GM12874 (cell line): ENCODE measurements around the gene GNG4.

Source experiments
- TF ChIP-seq, protein P1 (sequence below): IDR thresholded peaks from 2 replicates; pipeline ENCODE4 v1.5.1; 2011; ENCODE audit warnings: low read depth, mild to moderate bottlenecking, control low read depth, low read length, moderate library complexity; ENCODE audit not compliant: insufficient read depth

The GNG4 gene

GRCh38 chr1:235649368-235650163 lies at the start of gene GNG4:
Gene GNG4, minus strand, starts transcription at chr1:235649784. Its CDS starts 65,946 bp downstream, at chr1:235583838.
- TF ChIP-seq, protein P1, sequence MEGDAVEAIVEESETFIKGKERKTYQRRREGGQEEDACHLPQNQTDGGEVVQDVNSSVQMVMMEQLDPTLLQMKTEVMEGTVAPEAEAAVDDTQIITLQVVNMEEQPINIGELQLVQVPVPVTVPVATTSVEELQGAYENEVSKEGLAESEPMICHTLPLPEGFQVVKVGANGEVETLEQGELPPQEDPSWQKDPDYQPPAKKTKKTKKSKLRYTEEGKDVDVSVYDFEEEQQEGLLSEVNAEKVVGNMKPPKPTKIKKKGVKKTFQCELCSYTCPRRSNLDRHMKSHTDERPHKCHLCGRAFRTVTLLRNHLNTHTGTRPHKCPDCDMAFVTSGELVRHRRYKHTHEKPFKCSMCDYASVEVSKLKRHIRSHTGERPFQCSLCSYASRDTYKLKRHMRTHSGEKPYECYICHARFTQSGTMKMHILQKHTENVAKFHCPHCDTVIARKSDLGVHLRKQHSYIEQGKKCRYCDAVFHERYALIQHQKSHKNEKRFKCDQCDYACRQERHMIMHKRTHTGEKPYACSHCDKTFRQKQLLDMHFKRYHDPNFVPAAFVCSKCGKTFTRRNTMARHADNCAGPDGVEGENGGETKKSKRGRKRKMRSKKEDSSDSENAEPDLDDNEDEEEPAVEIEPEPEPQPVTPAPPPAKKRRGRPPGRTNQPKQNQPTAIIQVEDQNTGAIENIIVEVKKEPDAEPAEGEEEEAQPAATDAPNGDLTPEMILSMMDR = no peak

DNA sequence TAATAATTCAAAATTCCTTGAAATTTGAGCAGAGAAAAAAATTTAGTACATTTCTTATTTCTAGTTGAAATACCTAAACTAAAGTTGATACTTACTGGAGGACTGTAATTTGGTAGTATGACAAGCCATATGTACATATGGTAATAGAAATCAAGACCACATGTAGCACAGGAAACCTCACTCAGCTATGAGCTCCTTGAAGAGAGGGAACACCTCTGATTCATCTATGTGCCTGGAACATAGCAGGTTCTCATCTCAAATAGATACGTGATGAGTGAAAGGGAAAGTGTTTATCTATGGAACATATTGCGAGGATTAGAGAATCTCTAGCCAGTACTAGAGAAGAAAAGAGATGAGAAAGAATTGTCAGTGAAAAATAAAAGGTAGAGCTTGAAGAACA lies 47.9 kb upstream of the GNG4 start:
- TF ChIP-seq, protein P1 = no peak

DNA sequence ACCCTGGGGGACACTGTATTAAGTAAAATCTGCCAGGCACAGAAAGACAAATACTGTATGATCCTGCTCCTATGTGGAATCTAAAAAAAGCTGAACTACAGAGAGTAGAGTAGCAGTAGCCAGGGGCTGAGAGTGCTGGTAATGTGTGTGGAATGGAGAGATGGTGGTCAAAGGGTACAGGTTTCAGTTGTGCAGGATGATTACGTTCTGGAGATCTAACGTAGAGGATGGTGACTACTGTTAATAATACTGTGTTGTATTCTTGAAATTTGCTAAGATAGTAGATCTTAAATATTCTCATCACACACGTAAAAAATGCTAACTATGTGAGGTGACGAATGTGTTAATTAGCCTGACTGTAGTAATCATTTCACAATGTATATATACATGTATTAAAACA lies 39.8 kb upstream of the GNG4 start:
- TF ChIP-seq, protein P1 = no peak

GRCh38 chr1:235688096-235688495 lies 38.5 kb upstream of the GNG4 start:
- TF ChIP-seq, protein P1 = no peak

GRCh38 chr1:235683653-235684052 lies 34.1 kb upstream of the GNG4 start:
- TF ChIP-seq, protein P1 = no peak

DNA sequence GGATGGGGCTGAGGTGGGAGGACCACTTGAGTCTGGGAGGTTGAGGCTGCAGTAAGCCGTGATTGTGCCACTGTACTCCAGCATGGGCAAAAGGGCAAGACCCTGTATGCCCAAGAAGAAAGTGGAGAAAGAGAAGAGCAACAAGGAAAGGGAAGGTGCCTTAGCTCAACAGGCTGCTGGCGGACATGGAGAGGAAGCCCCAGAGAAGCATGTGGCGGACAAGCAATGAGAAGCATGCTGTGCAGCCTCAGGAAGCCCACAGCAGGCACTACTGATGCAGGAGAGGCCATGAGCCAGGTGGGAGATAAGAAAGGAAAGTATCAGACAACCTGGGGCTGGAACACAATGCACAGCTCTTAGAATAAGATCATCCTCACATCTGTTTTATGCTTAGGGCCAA lies 32.6 kb upstream of the GNG4 start:
- TF ChIP-seq, protein P1 = no peak

- TF ChIP-seq, protein P1 = no peak
Measured at GRCh38 chr1:235679644-235680043, 30.1 kb upstream of the GNG4 start.
